HPDE6-E6E7 (cell line): Measurements from ENCODE around the gene ZNF669.
"Not testable (repeated sequence)": the region's sequence is repeated elsewhere in the genome, so short reads cannot be mapped to it uniquely, and the experiment has no call there.

Source experiments
- DNase-seq: peaks from one replicate; pipeline ENCODE4 v3.0.0; 2011; ENCODE audit warnings: missing footprints; ENCODE audit errors: extremely low spot score

Gene ZNF669

GRCh38 chr1:247103859-247104591 lies at the start of gene ZNF669:
Gene ZNF669 (minus strand): TSS chr1:247104356. CDS start chr1:247104199, 157 bp downstream.
- peak; percentile 88 for DNase-seq

- no peak for DNase-seq
Observed at GRCh38 chr1:247147781-247148180, 43.6 kb upstream of the ZNF669 start.

GRCh38 chr1:247147120-247147519 lies 43.0 kb upstream of the ZNF669 start:
- DNase-seq, result not testable (repeated sequence)

- DNase-seq, result no peak
Observed at GRCh38 chr1:247146671-247147070, 42.5 kb upstream of the ZNF669 start.

- no peak for DNase-seq
Observed at GRCh38 chr1:247145279-247145678, 41.1 kb upstream of the ZNF669 start.

- not testable (repeated sequence) for DNase-seq
Observed at GRCh38 chr1:247139557-247139956, 35.4 kb upstream of the ZNF669 start.

GRCh38 chr1:247131236-247131635 lies 27.1 kb upstream of the ZNF669 start:
- DNase-seq, result no peak

GRCh38 chr1:247127519-247128282 lies 23.5 kb upstream of the ZNF669 start:
- DNase-seq, result not testable (repeated sequence)

GRCh38 chr1:247126601-247127000 lies 22.4 kb upstream of the ZNF669 start:
- DNase-seq, result not testable (repeated sequence)

GRCh38 chr1:247126166-247126565 lies 22.0 kb upstream of the ZNF669 start:
- DNase-seq, result not testable (repeated sequence)

GRCh38 chr1:247121382-247121781 lies 17.2 kb upstream of the ZNF669 start:
- DNase-seq, result no peak

- DNase-seq, result not testable (repeated sequence)
Observed at GRCh38 chr1:247120408-247120668, 16.2 kb upstream of the ZNF669 start.

- DNase-seq, result no peak
Observed at GRCh38 chr1:247119600-247120407, 15.6 kb upstream of the ZNF669 start.

- no peak for DNase-seq
Observed at GRCh38 chr1:247118946-247119446, 14.8 kb upstream of the ZNF669 start.

- DNase-seq, result no peak
Observed at GRCh38 chr1:247115545-247115944, 11.4 kb upstream of the ZNF669 start.

- DNase-seq, result no peak
Observed at GRCh38 chr1:247115141-247115510, 11.0 kb upstream of the ZNF669 start.

GRCh38 chr1:247114351-247115140 lies 10.4 kb upstream of the ZNF669 start:
- no peak for DNase-seq

GRCh38 chr1:247113733-247114271 lies 9.6 kb upstream of the ZNF669 start:
- DNase-seq, result no peak

GRCh38 chr1:247113094-247113497 lies 8.9 kb upstream of the ZNF669 start:
- no peak for DNase-seq

GRCh38 chr1:247112479-247112781 lies 8.3 kb upstream of the ZNF669 start:
- no peak for DNase-seq

GRCh38 chr1:247111700-247112478 lies 7.7 kb upstream of the ZNF669 start:
- DNase-seq, result no peak
